ENCODE measurements around the gene DNAJA2. TPM values are rescaled to one million over a fixed set of nuclear protein-coding genes. Genes with fewer than 3 reads are reported as not detected.

The DNAJA2 gene
- total and polyA plus RNA-seq, 9 of the 15 experiments (the other 6 are each of a cell fraction or from before 2014, with no cell fraction given), result 24.1 to 75.9 (median 50.7) TPM

DNA sequence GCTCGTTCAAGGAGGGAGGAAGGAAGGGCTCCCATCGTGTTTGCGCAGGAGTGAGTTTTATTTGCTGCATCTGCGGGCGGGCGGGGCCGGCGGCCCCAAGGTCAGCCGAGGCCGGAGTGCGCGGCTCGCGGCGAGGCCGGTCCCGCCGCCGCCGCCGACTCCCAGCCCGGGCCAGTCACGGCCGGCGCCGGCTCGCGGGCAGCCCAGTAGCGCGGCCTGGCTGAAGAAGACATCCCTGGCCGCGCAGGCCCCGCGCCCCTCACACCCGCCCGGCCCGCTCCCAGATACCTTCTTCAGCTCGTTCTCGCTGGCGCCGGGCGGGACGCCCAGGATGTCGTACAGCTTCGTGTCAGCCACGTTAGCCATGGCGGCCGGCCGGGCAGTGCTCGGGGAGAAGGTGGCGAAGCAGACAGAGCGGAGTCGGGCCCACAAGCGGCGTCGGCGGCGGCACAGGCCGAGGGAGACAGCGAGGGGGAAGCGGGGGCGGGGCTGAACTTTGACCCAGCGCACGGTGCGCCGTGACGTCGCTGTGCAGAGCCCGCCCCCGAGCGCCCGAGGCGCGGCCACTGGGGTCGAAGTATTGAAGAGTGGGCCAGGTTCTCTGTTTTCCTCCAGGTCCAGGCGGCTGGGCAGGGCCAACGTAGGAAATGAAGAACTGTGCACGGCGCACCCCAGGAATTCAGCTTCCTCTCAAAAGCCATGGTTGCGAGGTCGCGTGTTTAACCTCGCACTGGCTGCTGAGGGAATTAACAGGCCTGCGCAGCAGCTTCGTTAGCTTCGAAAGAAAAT, at the start of gene DNAJA2 (continued):
- TF ChIP-seq NFATC3 (IDR thresholded peaks at IDR 0.05) (no peak), ESRRA (IDR thresholded peaks at IDR 0.05; ENCODE audit: borderline replicate concordance, low read depth) (peak; percentile 49; the same call in 1 of the 2 replicates), SAP30 (IDR thresholded peaks at IDR 0.05; ENCODE audit: borderline replicate concordance, insufficient read depth, low read depth, low read length, poor library complexity, severe bottlenecking) (no peak), KAT8 (IDR thresholded peaks at IDR 0.05; ENCODE audit: low read depth) (no peak; the same call in 1 of the 2 replicates), SRSF7 (optimal IDR thresholded peaks at IDR 0.05; ENCODE audit: low read depth, low read length) (no peak), KLF10 (CRISPR knock-in tag; IDR thresholded peaks at IDR 0.05) (no peak), CREM (IDR thresholded peaks at IDR 0.05; ENCODE audit: low read depth) (peak; percentile 91), GABPB1 (CRISPR knock-in tag; IDR thresholded peaks at IDR 0.05) (peak; percentile 36), ZNF217 (CRISPR knock-in tag; IDR thresholded peaks at IDR 0.05) (no peak), RAD21 (CRISPR knock-in tag; conservative IDR thresholded peaks at IDR 0.05 in 1 of 2, IDR thresholded peaks at IDR 0.05 in 1 of 2) (no peak), MAFG (tag; conservative IDR thresholded peaks at IDR 0.05) (no peak), TEAD2 (tag; IDR thresholded peaks at IDR 0.05) (no peak), SP2 (IDR thresholded peaks at IDR 0.05; ENCODE audit: extremely low read depth, low read depth, low read length, poor library complexity, severe bottlenecking) (no peak), PTBP1 (IDR thresholded peaks at IDR 0.05; ENCODE audit: low read depth, low read length) (no peak), POLR2G (IDR thresholded peaks at IDR 0.05; ENCODE audit: low read depth, low read length) (peak; percentile 92), CBX1 (IDR thresholded peaks at IDR 0.05; ENCODE audit: low read depth) (peak; percentile 67; the same call in 1 of the 2 replicates), POLR2A (conservative IDR thresholded peaks at IDR 0.05) (peak; percentile 90), SMARCE1 (IDR thresholded peaks at IDR 0.05) (no peak)
- TF ChIP-seq, protein P1, sequence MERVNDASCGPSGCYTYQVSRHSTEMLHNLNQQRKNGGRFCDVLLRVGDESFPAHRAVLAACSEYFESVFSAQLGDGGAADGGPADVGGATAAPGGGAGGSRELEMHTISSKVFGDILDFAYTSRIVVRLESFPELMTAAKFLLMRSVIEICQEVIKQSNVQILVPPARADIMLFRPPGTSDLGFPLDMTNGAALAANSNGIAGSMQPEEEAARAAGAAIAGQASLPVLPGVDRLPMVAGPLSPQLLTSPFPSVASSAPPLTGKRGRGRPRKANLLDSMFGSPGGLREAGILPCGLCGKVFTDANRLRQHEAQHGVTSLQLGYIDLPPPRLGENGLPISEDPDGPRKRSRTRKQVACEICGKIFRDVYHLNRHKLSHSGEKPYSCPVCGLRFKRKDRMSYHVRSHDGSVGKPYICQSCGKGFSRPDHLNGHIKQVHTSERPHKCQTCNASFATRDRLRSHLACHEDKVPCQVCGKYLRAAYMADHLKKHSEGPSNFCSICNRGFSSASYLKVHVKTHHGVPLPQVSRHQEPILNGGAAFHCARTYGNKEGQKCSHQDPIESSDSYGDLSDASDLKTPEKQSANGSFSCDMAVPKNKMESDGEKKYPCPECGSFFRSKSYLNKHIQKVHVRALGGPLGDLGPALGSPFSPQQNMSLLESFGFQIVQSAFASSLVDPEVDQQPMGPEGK (CRISPR knock-in tag; IDR thresholded peaks at IDR 0.05; ENCODE audit: borderline replicate concordance), result no peak
- TF ChIP-seq, protein P2, sequence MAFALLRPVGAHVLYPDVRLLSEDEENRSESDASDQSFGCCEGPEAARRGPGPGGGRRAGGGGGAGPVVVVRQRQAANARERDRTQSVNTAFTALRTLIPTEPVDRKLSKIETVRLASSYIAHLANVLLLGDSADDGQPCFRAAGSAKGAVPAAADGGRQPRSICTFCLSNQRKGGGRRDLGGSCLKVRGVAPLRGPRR (CRISPR knock-in tag; IDR thresholded peaks at IDR 0.05), result no peak
- TF ChIP-seq, protein P3, sequence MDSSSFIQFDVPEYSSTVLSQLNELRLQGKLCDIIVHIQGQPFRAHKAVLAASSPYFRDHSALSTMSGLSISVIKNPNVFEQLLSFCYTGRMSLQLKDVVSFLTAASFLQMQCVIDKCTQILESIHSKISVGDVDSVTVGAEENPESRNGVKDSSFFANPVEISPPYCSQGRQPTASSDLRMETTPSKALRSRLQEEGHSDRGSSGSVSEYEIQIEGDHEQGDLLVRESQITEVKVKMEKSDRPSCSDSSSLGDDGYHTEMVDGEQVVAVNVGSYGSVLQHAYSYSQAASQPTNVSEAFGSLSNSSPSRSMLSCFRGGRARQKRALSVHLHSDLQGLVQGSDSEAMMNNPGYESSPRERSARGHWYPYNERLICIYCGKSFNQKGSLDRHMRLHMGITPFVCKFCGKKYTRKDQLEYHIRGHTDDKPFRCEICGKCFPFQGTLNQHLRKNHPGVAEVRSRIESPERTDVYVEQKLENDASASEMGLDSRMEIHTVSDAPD (CRISPR knock-in tag; IDR thresholded peaks at IDR 0.05), result no peak
